Fibroblast of the aortic adventitia (primary cell): Measurements from ENCODE around the gene AK4. TPM values are rescaled to one million over a fixed set of nuclear protein-coding genes. Genes with fewer than 3 reads are reported as not detected.

ENCODE experiments used
- DNase-seq: peaks from one replicate; pipeline ENCODE4 v3.0.0-alpha.2; 2010; ENCODE audit warnings: low read depth
- H3K4me3 ChIP-seq: 2 replicates; pipeline ENCODE4 v1.5.1; 2011; ENCODE audit warnings: low read depth, mild to moderate bottlenecking, control low read depth, low read length, moderate library complexity
- small RNA-seq: library from RNA; depleted of rRNA; stranded (forward); fragments of <200 nt; gene quantifications from one replicate; pipeline ENCODE3, GENCODE V24; 2012
- total RNA-seq: library from RNA; depleted of rRNA; stranded (reverse); fragments of >200 nt; gene quantifications from 2 replicates; pipeline ENCODE4 v1.2.3, GENCODE V29; 2012; ENCODE audit warnings: low replicate concordance
- TF ChIP-seq, protein P1 (sequence below): IDR thresholded peaks from 2 replicates; pipeline ENCODE4 v1.5.1; 2011; ENCODE audit warnings: mild to moderate bottlenecking, low read length, control low read depth, inconsistent platforms; ENCODE audit not compliant: insufficient read depth

The AK4 gene
- total RNA-seq, 1 donor = 10.6 TPM

DNA sequence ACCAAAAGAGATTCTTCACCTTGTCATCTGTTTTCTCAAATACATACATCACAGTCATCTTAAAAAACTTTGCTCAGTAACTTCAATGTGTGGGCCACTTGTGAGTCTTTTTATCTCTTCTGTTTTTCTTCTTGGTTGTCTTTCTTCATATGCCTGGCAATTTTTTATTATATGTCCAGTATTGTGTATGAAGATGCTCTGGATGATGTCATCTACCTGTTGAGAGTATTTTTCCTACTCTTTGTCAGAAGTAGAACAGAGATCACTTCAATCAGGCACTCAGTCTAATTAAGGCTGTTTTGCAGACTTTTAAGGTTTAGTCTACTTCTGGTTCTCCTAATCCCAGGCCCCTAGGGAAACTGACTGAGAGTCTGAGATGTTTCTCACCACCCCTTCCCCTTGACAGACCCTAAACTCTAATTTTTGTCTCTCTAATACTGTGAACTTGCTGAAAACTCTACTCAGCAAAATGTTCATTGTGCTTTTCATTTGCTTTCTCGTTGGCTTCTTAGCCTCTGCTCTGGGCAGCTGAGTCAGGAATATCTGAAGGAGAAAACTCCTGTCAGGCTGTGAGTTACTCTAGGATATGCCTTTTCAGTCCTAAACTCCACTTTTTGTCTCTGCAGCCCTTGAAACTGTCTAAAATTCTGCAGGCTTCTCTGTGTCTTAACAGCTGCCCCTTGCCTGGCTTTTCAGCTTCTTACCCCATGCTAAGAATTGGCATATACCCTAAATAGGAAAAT lies 128.4 kb downstream of the AK4 start:
- no peak overlapping the region for H3K4me3 ChIP-seq
- TF ChIP-seq, protein P1, sequence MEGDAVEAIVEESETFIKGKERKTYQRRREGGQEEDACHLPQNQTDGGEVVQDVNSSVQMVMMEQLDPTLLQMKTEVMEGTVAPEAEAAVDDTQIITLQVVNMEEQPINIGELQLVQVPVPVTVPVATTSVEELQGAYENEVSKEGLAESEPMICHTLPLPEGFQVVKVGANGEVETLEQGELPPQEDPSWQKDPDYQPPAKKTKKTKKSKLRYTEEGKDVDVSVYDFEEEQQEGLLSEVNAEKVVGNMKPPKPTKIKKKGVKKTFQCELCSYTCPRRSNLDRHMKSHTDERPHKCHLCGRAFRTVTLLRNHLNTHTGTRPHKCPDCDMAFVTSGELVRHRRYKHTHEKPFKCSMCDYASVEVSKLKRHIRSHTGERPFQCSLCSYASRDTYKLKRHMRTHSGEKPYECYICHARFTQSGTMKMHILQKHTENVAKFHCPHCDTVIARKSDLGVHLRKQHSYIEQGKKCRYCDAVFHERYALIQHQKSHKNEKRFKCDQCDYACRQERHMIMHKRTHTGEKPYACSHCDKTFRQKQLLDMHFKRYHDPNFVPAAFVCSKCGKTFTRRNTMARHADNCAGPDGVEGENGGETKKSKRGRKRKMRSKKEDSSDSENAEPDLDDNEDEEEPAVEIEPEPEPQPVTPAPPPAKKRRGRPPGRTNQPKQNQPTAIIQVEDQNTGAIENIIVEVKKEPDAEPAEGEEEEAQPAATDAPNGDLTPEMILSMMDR = no peak
- DNase-seq = no peak

DNA sequence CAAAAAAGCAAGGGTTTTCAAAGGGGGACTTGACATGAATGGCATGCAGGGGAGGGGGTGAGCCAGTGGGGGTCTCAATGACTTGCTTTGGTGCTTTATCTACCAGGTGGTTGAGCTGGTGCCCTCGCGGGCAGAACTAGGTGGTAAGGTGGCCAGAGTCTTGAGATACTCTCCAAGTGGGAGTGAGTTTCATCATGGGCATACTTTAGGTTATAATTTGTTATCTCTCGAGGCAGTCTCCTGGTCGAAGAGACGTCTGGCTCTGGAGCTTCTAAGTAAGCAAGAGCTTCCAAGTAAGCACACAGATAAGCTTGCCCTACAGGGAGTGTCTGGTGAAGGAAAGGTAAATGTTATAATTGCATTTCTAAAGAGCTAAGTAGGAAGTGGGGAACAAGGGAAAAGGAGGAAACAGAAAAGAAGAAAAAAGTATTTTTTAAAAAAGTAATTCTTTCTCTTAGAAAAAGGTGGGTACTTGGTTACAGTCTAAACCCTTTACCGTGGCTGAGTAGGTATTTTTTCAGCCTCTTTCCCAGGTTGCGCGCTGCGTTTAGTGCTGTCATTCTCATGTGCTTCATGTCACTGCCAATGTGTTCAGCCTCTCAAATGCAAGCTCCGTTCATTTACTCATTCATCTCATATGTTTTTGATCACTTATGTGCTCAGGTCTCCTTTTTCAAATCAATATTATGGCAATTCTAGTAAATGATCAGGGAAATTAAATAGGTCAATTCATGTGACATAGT lies 129.8 kb downstream of the AK4 start:
- DNase-seq = no peak
- no peak overlapping the region for H3K4me3 ChIP-seq
- TF ChIP-seq, protein P1 = no peak

DNA sequence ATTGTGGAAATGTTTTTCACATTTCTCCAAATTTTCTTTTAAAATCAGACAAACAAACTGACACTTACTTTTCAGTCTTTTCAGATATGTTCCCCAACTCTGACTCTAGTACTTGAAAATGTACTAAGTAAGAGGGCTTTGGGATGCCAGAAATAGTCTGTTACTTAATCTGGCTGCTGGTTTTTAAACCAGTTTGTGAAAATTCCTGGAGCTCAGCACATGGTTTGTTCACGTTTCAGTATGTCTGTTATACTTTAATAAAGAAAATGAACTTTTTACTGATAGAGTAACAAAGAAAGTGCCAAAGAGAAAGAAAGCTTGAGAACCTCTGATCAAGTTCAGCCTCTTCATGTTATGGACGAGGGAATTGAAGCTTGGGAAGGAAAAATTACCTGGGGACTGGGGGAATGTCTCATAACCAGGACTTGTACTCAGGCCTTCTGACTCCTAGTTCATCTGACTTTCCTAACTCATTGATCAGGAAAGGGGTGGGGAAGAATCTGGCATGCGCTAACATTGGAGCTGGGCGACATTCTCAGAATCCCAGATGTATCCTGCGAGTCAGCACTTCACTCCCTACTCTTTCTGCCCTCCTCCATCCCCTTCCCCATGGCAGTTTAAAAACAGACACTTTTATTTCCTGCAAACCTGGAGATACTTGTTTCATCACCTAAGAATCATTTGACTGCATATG lies 130.5 kb downstream of the AK4 start:
- TF ChIP-seq, protein P1 = no peak
- no peak for DNase-seq

DNA sequence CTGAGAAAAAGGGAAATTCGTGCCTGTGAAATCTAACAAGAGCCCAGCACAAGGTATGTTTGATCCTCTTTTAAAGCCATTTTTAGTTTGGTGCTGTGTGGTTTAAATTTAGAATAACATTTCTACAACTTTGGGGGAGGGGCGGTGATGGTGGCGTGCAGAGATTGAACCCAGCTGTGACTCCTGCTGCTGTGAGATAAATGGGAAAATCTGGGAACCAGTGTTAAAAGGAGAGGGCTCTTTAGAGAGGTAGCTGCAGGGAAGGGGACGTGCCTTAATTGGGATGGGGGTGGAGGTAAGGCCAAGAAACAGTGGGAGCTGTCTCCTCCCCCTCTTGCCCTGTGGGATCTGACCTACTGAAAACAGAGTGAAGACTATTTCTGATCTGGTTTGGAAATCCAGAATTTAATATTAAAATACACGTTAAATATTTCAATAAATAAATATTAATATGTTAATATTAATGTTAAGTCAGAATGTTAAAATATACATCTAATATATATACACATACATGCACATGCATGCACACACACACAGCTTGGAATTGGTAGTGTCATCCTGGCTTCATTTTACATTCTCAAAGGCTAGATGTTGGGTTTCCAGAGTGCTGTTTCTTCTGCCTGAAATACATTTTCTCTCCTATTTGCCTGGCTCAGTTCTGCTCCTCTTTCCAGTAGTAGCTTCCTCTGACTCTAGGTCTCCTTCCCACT lies 131.2 kb downstream of the AK4 start:
- TF ChIP-seq, protein P1 = no peak
- DNase-seq = no peak
- H3K4me3 ChIP-seq = no peak overlapping the region

More for the DNA sequence above, 130.5 kb downstream of the AK4 start:
- H3K4me3 ChIP-seq = no peak overlapping the region

Small RNA genes lying within 50 kb of the gene (small RNA-seq; reads per million reads assigned to genes)
- gene RPS29P7 = not detected

Other genes starting within 250 kb of the AK4 start
- 159 and 255 TPM in 2 replicates for gene JAK1, start 181.7 kb upstream of the AK4 start, total RNA-seq
- 0.49 and 0.72 TPM in 2 replicates for gene DNAJC6, start 161.3 kb downstream of the AK4 start, total RNA-seq